Type B pancreatic cell (in vitro differentiated cells): Measurements from ENCODE around the gene ISG15. TPM values are rescaled to one million over a fixed set of nuclear protein-coding genes. Genes with fewer than 3 reads are reported as not detected.
"Not testable (repeated sequence)": the region's sequence is repeated elsewhere in the genome, so short reads cannot be mapped to it uniquely, and the experiment has no call there.

Source experiments
- DNase-seq: peaks from one replicate; pipeline ENCODE4 v3.0.0; 2021; ENCODE audit warnings: mixed read lengths; ENCODE audit not compliant: unreplicated experiment; ENCODE audit errors: extremely low spot score
- H3K27ac Mint-ChIP-seq: 2 replicates; pipeline ENCODE4 v1.8.0; 2021; ENCODE audit warnings: mild to moderate bottlenecking, mixed read lengths
- H3K27me3 Mint-ChIP-seq: 2 replicates; pipeline ENCODE4 v1.8.0; 2021; ENCODE audit warnings: mixed read lengths
- H3K36me3 Mint-ChIP-seq: 2 replicates; pipeline ENCODE4 v1.8.0; 2021; ENCODE audit warnings: mixed read lengths
- H3K4me1 Mint-ChIP-seq: one replicate; pipeline ENCODE4 v1.8.0; 2021; ENCODE audit warnings: mixed read lengths; ENCODE audit not compliant: unreplicated experiment
- H3K4me3 Mint-ChIP-seq: 2 replicates; pipeline ENCODE4 v1.8.0; 2021; ENCODE audit warnings: mild to moderate bottlenecking, mixed read lengths
- H3K9me3 Mint-ChIP-seq: 2 replicates; pipeline ENCODE4 v1.8.0; 2021; ENCODE audit warnings: mixed read lengths
- total RNA-seq: library from RNA; stranded (reverse); gene quantifications from 2 replicates; pipeline ENCODE4 v1.2.1, GENCODE V29; 2021; ENCODE audit warnings: low replicate concordance
- TF ChIP-seq, protein P1 (sequence below): fragments of 200-600 bp; sonication (generic); conservative IDR thresholded peaks from 2 replicates; pipeline ENCODE4 v1.5.0; 2021; ENCODE audit warnings: antibody characterized with exemption, mild to moderate bottlenecking

ISG15 gene
- total RNA-seq, 1 donor from 2014 or later: 20.8 TPM

- Mint-ChIP-seq H3K9me3 (no peaks in the 10 kb centered on the region), H3K4me1 (no peaks in the 10 kb centered on the region), H3K27ac (no peak within 1 kb of the TSS), H3K4me3 (no peak within 1 kb of the TSS), H3K27me3 (peaks cover 33% of the 10 kb centered on the region), H3K36me3 (no peaks in the 10 kb centered on the region)
- no peak for DNase-seq
- TF ChIP-seq, protein P1, sequence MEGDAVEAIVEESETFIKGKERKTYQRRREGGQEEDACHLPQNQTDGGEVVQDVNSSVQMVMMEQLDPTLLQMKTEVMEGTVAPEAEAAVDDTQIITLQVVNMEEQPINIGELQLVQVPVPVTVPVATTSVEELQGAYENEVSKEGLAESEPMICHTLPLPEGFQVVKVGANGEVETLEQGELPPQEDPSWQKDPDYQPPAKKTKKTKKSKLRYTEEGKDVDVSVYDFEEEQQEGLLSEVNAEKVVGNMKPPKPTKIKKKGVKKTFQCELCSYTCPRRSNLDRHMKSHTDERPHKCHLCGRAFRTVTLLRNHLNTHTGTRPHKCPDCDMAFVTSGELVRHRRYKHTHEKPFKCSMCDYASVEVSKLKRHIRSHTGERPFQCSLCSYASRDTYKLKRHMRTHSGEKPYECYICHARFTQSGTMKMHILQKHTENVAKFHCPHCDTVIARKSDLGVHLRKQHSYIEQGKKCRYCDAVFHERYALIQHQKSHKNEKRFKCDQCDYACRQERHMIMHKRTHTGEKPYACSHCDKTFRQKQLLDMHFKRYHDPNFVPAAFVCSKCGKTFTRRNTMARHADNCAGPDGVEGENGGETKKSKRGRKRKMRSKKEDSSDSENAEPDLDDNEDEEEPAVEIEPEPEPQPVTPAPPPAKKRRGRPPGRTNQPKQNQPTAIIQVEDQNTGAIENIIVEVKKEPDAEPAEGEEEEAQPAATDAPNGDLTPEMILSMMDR: no peak
Observed at GRCh38 chr1:981955-982558, 31.2 kb upstream of the ISG15 start, which contains the start of gene PERM1. Gene PERM1 (minus strand): TSS chr1:982093. CDS start chr1:981029, 1,064 bp downstream.

DNA sequence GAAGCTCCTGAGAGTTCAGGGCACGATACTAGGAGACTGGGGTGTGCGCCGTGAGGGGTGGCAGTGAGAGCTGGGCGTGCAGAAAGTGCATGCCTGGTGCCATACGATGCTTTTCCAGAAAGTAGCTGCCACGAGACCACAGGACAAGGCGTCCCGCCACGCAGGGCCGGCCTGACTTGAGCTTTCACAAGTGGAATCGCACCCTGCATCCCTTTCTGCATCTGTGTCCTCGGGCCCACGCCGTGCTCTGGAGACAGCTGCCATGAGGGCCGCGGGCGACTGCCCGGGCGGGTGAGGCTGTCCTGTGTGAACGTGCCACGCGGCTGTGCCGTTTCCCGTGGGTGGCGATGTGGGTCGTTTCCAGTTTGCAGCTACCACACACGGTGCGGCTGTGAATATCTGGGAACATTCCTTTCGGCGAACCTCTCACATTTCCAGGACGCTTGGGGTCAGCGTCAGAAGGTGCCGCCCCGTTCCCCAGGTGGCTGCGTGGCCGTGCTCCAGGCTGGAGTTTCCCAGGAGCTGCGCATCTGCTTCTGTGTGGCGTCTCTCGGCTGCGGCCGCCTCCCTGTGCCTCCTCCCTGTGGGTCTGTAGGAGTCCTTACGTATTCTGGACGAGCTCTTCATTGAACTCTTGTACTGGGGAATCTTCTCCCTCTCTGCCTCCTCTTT lies 30.4 kb upstream of the ISG15 start:
- Mint-ChIP-seq H3K27me3 (peaks cover 37% of the 10 kb centered on the region), H3K4me3 (no peak overlapping the region), H3K9me3 (no peaks in the 10 kb centered on the region), H3K36me3 (no peaks in the 10 kb centered on the region), H3K4me1 (no peaks in the 10 kb centered on the region), H3K27ac (no peak overlapping the region)
- DNase-seq: no peak
- TF ChIP-seq, protein P1: no peak

DNA sequence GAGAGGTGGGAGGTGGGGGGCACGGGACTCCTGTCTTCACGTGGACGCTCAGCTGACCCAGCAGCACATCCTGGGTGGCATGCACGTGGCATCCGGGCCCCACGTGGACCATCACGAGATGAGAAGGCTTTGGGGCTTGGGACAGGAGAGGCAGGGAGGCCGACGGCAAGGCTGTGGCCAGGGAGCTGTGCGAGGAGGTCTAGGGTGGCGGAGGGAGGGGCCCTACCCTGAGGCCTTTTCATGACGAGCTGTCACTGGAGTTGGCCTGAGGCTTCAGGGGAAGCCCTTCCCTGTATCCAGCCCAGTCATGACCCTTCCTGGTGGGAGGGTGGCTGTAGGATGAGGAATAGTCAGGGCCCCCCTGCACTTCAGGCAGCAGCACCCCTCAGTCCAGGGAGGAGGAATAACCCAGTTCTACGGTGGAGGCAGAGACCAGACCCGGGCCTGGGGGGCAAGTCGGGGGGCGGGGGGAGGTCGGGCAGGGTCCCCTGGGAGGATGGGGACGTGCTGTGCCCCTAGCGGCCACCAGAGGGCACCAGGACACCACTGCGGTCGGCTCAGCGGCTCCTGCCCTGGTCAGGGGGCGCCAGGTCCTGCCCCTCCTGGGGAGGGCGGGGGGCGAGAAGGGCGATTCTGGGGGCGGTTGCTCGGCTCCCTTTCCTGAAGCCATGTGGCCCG lies 29.4 kb upstream of the ISG15 start:
- Mint-ChIP-seq H3K27me3 (peaks cover 47% of the 10 kb centered on the region), H3K4me3 (no peak overlapping the region), H3K4me1 (no peaks in the 10 kb centered on the region), H3K36me3 (no peaks in the 10 kb centered on the region), H3K9me3 (no peaks in the 10 kb centered on the region), H3K27ac (no peak overlapping the region)
- no peak for DNase-seq
- TF ChIP-seq, protein P1: peak; percentile 96

- H3K36me3 Mint-ChIP-seq: no peaks in the 10 kb centered on the region
- TF ChIP-seq, protein P1: peak; percentile 60
- no peaks in the 10 kb centered on the region for H3K4me1 Mint-ChIP-seq
- H3K9me3 Mint-ChIP-seq: no peaks in the 10 kb centered on the region
- H3K27ac Mint-ChIP-seq: no peak overlapping the region
- no peak overlapping the region for H3K4me3 Mint-ChIP-seq
- DNase-seq: no peak
- peaks cover 52% of the 10 kb centered on the region for H3K27me3 Mint-ChIP-seq
Observed at GRCh38 chr1:984476-984814, 28.9 kb upstream of the ISG15 start.

GRCh38 chr1:985126-985525 lies 28.2 kb upstream of the ISG15 start:
- H3K27me3 Mint-ChIP-seq: peaks cover 57% of the 10 kb centered on the region

GRCh38 chr1:988061-988460 lies 25.2 kb upstream of the ISG15 start:
- H3K4me3 Mint-ChIP-seq, DNase-seq, H3K27ac Mint-ChIP-seq, H3K36me3 Mint-ChIP-seq, H3K9me3 Mint-ChIP-seq, H3K4me1 Mint-ChIP-seq: not testable (repeated sequence)
- peaks cover 58% of the 10 kb centered on the region for H3K27me3 Mint-ChIP-seq

More at GRCh38 chr1:985126-985525, 28.2 kb upstream of the ISG15 start:
- TF ChIP-seq, protein P1: no peak
- Mint-ChIP-seq H3K4me1 (no peaks in the 10 kb centered on the region), H3K27ac (no peak overlapping the region), H3K9me3 (no peaks in the 10 kb centered on the region), H3K4me3 (no peak overlapping the region), H3K36me3 (no peaks in the 10 kb centered on the region)
- no peak for DNase-seq

- H3K36me3 Mint-ChIP-seq, H3K27ac Mint-ChIP-seq, H3K9me3 Mint-ChIP-seq, DNase-seq, H3K4me1 Mint-ChIP-seq, H3K4me3 Mint-ChIP-seq: not testable (repeated sequence)
- peaks cover 48% of the 10 kb centered on the region for H3K27me3 Mint-ChIP-seq
Observed at GRCh38 chr1:991275-991674, 22.0 kb upstream of the ISG15 start.
